Stomach (tissue), 4 donors: ENCODE results near the gene MRPL14.

Experiments
- CTCF ChIP-seq, 7 experiments: fragments of 450-650 bp in 4 of 7; fragments of 200-600 bp in 3 of 7; sonication (generic) in 3 of 7; IDR thresholded peaks; one replicate each; pipeline ENCODE4 v1.5.1; 2016 to 2019; ENCODE audit warnings: antibody characterized with exemption in 7 of 7, control low read depth in 2 of 7, mild to moderate bottlenecking in 1 of 7
- POLR2A ChIP-seq, 4 donors: fragments of 450-650 bp; IDR thresholded peaks; one replicate each; pipeline ENCODE4 v1.6.1; 2016; ENCODE audit warnings: antibody characterized with exemption in 4 of 4, control low read depth in 2 of 4, mild to moderate bottlenecking in 1 of 4, moderate library complexity in 1 of 4

GRCh38 chr6:44167567-44167966 is 40.3 kb upstream of the MRPL14 start:
- TF ChIP-seq CTCF (IDR thresholded peaks at IDR 0.05), result no peak
- TF ChIP-seq POLR2A (IDR thresholded peaks at IDR 0.05), result no peak
